ENCODE data around the gene SYNE2.

DNA sequence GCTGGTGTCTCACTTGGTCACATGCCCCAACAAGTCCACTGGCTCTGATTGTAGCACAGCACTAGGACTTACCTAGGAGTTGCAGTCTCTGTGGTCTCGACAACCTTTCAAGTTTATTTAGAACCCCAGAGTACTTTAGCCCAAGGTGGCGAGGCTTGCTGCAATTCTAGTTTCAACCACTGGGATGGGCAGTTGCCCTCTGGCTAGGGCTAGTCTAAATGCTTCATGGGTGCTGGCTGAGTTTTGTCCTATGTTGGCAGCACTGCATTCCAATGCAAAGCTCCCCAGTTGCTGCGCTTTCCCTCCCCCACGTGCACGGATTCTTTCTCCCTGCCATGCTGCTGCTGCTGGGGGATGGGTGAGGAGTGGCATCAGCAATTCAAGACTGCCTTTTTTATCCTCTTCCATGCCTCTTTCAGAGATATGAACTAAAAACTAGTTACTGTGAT, 207.9 kb downstream of the SYNE2 start:
- TF ChIP-seq HDAC6 (IDR thresholded peaks at IDR 0.05; ENCODE audit: low read depth, low read length): no peak
- TF ChIP-seq, protein P1, sequence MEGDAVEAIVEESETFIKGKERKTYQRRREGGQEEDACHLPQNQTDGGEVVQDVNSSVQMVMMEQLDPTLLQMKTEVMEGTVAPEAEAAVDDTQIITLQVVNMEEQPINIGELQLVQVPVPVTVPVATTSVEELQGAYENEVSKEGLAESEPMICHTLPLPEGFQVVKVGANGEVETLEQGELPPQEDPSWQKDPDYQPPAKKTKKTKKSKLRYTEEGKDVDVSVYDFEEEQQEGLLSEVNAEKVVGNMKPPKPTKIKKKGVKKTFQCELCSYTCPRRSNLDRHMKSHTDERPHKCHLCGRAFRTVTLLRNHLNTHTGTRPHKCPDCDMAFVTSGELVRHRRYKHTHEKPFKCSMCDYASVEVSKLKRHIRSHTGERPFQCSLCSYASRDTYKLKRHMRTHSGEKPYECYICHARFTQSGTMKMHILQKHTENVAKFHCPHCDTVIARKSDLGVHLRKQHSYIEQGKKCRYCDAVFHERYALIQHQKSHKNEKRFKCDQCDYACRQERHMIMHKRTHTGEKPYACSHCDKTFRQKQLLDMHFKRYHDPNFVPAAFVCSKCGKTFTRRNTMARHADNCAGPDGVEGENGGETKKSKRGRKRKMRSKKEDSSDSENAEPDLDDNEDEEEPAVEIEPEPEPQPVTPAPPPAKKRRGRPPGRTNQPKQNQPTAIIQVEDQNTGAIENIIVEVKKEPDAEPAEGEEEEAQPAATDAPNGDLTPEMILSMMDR (IDR thresholded peaks at IDR 0.05; ENCODE audit: control extremely low read depth in 1 of 3, insufficient read depth in 1 of 3, low read depth in 1 of 3, low read length in 3 of 3): peak; percentile 60 to 92 (median 79)
- TF ChIP-seq CREB1 (IDR thresholded peaks at IDR 0.05): peak; percentile 28; the same call in 1 of the 2 replicates
- TF ChIP-seq, protein P2, sequence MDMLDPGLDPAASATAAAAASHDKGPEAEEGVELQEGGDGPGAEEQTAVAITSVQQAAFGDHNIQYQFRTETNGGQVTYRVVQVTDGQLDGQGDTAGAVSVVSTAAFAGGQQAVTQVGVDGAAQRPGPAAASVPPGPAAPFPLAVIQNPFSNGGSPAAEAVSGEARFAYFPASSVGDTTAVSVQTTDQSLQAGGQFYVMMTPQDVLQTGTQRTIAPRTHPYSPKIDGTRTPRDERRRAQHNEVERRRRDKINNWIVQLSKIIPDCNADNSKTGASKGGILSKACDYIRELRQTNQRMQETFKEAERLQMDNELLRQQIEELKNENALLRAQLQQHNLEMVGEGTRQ (IDR thresholded peaks at IDR 0.05; ENCODE audit: low read length): no peak
- TF ChIP-seq KDM1A (IDR thresholded peaks at IDR 0.05; ENCODE audit: borderline replicate concordance, low read length): no peak
- TF ChIP-seq EGR1 (IDR thresholded peaks at IDR 0.05; ENCODE audit: borderline replicate concordance, low read depth, low read length): no peak
- TF ChIP-seq POLR2AphosphoS5 (IDR thresholded peaks at IDR 0.05; ENCODE audit: low read depth, low read length): peak; percentile 56; the same call in 1 of the 2 replicates
- no peak for TF ChIP-seq POLR2A (IDR thresholded peaks at IDR 0.05; ENCODE audit: control extremely low read depth in 1 of 2, low read depth in 2 of 2, low read length in 2 of 2)
- TF ChIP-seq, protein P3, sequence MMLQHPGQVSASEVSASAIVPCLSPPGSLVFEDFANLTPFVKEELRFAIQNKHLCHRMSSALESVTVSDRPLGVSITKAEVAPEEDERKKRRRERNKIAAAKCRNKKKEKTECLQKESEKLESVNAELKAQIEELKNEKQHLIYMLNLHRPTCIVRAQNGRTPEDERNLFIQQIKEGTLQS (IDR thresholded peaks at IDR 0.05; ENCODE audit: insufficient read depth, low read depth, low read length): no peak

Data from H1 (cell line).